PC-3 (cell line): ENCODE results near the gene SLC7A7.
"Not testable (repeated sequence)": the region's sequence is repeated elsewhere in the genome, so short reads cannot be mapped to it uniquely, and the experiment has no call there.

Experiments used
- EZH2 ChIP-seq: fragments of 300-600 bp; sonication (generic); IDR thresholded peaks from one replicate; pipeline ENCODE4 v1.6.1; 2017; ENCODE audit warnings: antibody characterized with exemption, mild to moderate bottlenecking, low read length; ENCODE audit not compliant: unreplicated experiment
- TF ChIP-seq, protein P1 (sequence below): fragments of 300-600 bp; sonication (generic); conservative IDR thresholded peaks from 2 replicates; pipeline ENCODE4 v1.5.1; 2017; ENCODE audit warnings: antibody characterized with exemption, low read depth, mild to moderate bottlenecking, low read length

- TF ChIP-seq, protein P1, sequence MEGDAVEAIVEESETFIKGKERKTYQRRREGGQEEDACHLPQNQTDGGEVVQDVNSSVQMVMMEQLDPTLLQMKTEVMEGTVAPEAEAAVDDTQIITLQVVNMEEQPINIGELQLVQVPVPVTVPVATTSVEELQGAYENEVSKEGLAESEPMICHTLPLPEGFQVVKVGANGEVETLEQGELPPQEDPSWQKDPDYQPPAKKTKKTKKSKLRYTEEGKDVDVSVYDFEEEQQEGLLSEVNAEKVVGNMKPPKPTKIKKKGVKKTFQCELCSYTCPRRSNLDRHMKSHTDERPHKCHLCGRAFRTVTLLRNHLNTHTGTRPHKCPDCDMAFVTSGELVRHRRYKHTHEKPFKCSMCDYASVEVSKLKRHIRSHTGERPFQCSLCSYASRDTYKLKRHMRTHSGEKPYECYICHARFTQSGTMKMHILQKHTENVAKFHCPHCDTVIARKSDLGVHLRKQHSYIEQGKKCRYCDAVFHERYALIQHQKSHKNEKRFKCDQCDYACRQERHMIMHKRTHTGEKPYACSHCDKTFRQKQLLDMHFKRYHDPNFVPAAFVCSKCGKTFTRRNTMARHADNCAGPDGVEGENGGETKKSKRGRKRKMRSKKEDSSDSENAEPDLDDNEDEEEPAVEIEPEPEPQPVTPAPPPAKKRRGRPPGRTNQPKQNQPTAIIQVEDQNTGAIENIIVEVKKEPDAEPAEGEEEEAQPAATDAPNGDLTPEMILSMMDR: not testable (repeated sequence)
- not testable (repeated sequence) for TF ChIP-seq EZH2
These were observed 45.1 kb upstream of the SLC7A7 start for GRCh38 chr14:22860377-22860776.
